HL-60/S4 treated with retinoic acid at 250 ng/mL for 4 days and 3 days (cell line): ENCODE measurements around the gene CELF2.
"Not testable (repeated sequence)": the region's sequence is repeated elsewhere in the genome, so short reads cannot be mapped to it uniquely, and the experiment has no call there.

Source experiments
- in situ Hi-C: fragments of 300-500 bp; cut with MboI; formaldehyde crosslinking; loops from 2 replicates; pipeline ENCODE4 v1.7.0; 2022; ENCODE audit warnings: low sequenced_read_pairs

Gene CELF2

DNA sequence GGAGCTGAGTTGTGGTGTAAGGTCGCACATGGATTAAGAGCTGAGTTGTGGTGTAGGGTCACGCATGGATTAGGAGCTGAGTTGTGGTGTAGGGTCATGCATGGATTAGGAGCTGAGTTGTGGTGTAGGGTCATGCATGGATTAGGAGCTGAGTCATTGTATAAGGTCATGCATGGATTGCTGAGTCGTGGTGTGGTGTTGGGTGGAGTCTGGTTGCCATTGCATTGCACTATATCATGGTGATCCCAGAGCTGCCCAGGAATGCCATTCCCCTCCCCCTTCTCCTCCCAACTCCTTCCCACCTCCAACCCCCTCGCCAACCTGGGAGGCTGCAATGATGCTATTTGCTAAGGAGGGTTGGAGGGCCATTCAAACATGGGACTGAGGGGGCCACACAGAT, 349.2 kb downstream of the CELF2 start:
- in situ Hi-C loops: not testable (repeated sequence)

- in situ Hi-C loops: no loop called here
These were observed 349.8 kb downstream of the CELF2 start for GRCh38 chr10:11367505-11367904.

DNA sequence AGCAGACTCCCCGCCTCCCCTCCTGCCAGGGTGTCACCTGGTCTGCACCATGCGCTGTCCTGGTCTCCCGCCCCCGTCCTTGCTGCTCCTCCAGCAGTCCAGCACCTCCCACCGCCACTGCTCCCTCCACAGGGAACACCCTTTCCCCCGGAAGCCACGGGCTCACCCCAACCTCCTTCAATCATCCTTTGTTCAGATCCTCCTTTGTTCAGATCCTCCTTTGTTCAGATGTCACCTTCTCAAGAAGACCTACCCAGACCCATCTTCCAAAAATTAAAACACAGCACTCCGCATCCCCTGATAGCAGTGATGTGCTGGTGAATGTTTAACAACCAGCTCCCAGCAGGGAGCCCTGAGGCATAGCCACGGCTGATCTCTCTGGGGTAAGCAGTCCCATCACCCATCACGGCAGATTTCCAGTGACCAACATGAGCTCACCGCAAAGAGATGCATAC, 356.1 kb downstream of the CELF2 start:
- in situ Hi-C loops: no loop called here

GRCh38 chr10:11377267-11377666, 359.6 kb downstream of the CELF2 start:
- in situ Hi-C loops: no loop called here

GRCh38 chr10:11378835-11379234, 361.2 kb downstream of the CELF2 start:
- in situ Hi-C loops: no loop called here

- in situ Hi-C loops: no loop called here
These were observed 362.1 kb downstream of the CELF2 start for GRCh38 chr10:11379771-11380170.

GRCh38 chr10:11381023-11381422, 363.4 kb downstream of the CELF2 start:
- in situ Hi-C loops: no loop called here

- in situ Hi-C loops: no loop called here
These were observed 363.8 kb downstream of the CELF2 start for GRCh38 chr10:11381511-11381910.

GRCh38 chr10:11382187-11382586, 364.5 kb downstream of the CELF2 start:
- in situ Hi-C loops: no loop called here

DNA sequence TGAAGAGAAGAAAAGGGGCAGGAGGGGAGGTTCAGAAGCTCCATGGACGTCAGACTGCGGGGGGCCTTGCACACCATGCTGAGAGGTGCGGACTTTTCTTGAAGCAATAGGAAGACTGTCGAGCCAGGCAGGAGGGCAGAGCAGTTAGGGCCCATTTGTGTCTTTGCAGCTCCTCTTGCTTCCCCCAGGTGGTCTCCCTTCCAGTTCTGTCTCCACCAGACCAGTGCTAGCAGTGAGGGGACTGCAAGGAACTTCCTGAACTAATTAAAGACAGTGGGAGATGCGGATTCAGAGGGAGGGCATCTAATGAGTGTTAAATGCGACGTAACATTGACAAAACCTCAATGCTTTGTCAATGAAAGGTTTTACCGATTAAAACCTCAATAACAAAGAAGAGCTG, 368.4 kb downstream of the CELF2 start:
- in situ Hi-C loops: no loop called here
